Adipocyte (in vitro differentiated cells): ENCODE results near the gene HSPA1L.
"Not testable (repeated sequence)": the region's sequence is repeated elsewhere in the genome, so short reads cannot be mapped to it uniquely, and the experiment has no call there.

ENCODE experiments used
- DNase-seq: peaks from one replicate; pipeline ENCODE4 v3.0.0-alpha.2; 2015; ENCODE audit warnings: low read depth
- H3K27me3 ChIP-seq: replicated peaks from 2 replicates; pipeline ENCODE4 v1.7.0; 2013; ENCODE audit warnings: mild to moderate bottlenecking, low read length, moderate library complexity; ENCODE audit not compliant: control insufficient read depth, insufficient read depth
- H3K36me3 ChIP-seq: 2 replicates; pipeline ENCODE4 v1.7.0; 2013; ENCODE audit warnings: low read length, mild to moderate bottlenecking, moderate library complexity; ENCODE audit not compliant: control insufficient read depth, insufficient read depth, severe bottlenecking
- H3K4me1 ChIP-seq: 2 replicates; pipeline ENCODE4 v1.7.0; 2013; ENCODE audit warnings: mild to moderate bottlenecking, low read length, moderate library complexity; ENCODE audit not compliant: control insufficient read depth, insufficient read depth
- H3K4me3 ChIP-seq: 2 replicates; pipeline ENCODE4 v1.7.0; 2013; ENCODE audit warnings: mild to moderate bottlenecking, low read length, moderate library complexity
- H3K9ac ChIP-seq: 2 replicates; pipeline ENCODE4 v1.7.0; 2013; ENCODE audit warnings: mild to moderate bottlenecking, low read length, moderate library complexity
- H3K9me3 ChIP-seq: 2 replicates; pipeline ENCODE4 v1.7.0; 2013; ENCODE audit warnings: mild to moderate bottlenecking, low read length, moderate library complexity; ENCODE audit not compliant: control insufficient read depth

Gene HSPA1L

DNA sequence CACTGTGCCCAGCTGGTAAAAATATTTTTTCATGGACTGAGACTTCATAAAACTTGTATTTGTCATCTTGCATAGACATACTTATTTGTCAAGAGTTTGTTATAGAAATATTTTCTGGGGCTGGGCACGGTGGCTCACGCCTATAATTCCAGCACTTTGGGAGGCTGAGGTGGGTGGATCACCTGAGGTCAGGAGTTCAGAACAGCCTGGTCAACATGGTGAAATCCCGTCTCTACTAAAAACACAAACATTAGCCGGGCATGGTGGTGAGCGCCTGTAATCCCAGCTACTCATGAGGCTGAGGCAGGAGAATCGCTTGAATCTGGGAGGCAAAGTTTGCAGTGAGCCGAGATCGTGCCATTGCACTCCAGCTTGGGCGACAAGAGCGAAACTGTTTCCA is 6.5 kb downstream of the HSPA1L start:
- H3K4me3 ChIP-seq, result not testable (repeated sequence)

GRCh38 chr6:31806470-31807272 is 8.4 kb downstream of the HSPA1L start, which contains the start of gene LSM2:
LSM2 (minus strand) TSS chr6:31806966; CDS start chr6:31806757, 209 bp downstream.
- no peaks in the 10 kb centered on the region for H3K9me3 ChIP-seq
- H3K27me3 ChIP-seq, result no peaks in the 10 kb centered on the region
- DNase-seq, result peak; percentile 99

More for the DNA sequence above, 6.5 kb downstream of the HSPA1L start:
- H3K9me3 ChIP-seq, H3K36me3 ChIP-seq, H3K27me3 ChIP-seq, DNase-seq, H3K9ac ChIP-seq: not testable (repeated sequence)
- peaks cover 14% of the 10 kb centered on the region for H3K4me1 ChIP-seq

DNA sequence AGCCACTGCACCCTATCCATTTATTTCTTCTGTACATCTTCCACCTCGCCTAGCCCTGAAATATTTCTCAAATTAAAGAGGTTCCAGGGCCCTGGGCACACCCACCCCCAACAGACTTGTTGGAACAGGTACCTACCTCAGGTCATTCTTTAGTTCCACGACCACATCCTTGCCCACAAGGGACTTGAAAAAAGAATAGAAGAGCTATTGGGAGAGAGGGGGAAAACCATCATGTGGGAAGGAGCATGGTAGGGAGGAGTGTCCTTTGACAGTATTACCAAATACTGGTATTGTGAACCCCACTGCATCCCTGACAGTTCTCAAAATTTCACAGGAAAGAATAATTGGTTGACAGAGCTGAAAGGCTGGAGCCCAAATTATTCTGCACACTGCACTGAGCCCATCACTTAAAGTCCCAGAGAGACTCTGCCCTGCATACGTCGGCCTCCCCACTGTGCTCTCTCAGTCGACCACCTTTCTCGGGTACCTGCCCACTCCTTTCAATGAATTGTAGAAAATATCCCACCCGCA is 9.1 kb downstream of the HSPA1L start:
- peaks cover 9% of the 10 kb centered on the region for H3K4me1 ChIP-seq
- H3K27me3 ChIP-seq, result no peaks in the 10 kb centered on the region
- H3K9me3 ChIP-seq, result no peaks in the 10 kb centered on the region
- peaks cover 4% of the 10 kb centered on the region for H3K36me3 ChIP-seq
- H3K4me3 ChIP-seq, result peak overlapping the region; percentile 87
- DNase-seq, result no peak
- peak overlapping the region; percentile 93 for H3K9ac ChIP-seq

More at GRCh38 chr6:31806470-31807272, 8.4 kb downstream of the HSPA1L start, which contains the start of gene LSM2:
- Histone ChIP-seq H3K4me1 (peaks cover 9% of the 10 kb centered on the region), H3K36me3 (peaks cover 3% of the 10 kb centered on the region), H3K9ac (peak within 1 kb of the TSS; percentile 93), H3K4me3 (peak within 1 kb of the TSS; percentile 87)

DNA sequence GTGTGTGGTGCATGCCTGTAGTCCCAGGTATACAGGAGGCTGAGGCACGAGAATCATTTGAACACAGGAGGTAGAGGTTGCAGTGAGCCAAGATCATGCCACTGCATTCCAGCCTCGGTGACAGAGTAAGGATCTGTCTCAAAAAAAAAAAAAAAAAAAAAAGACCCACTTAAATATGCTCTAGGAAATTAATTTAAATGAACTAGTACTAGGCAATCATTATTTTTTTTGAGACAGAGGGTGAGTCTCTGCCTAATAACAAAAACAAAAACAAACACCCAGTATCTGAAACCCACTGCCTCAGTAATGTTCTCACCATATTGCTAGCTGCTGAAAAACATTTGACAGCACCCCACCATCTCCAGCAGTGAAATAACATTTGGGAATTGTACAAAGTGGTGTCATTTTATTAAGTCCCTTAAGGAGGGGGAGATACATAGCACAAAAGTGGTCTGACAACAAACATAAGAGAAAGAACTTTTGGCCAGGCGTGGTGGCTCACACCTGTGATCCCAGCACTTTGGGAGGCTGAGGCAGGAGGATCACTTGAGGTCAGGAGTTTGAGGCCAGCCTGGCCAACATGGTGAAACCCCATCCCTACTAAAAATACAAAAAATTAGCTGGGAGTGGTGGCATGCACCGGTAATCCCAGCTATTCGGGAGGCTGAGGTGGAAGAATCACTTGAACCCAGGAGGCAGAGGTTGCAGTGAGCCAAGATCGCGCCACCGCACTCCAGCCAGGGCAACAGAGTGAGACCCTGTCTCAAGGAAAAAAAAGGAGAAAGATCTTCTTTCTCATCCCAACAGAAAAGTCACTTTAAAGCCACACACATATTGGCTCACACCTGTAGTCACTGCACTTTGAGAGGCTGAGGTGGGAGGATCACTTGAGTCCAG is 13.8 kb downstream of the HSPA1L start:
- not testable (repeated sequence) for H3K9ac ChIP-seq, H3K4me3 ChIP-seq, DNase-seq, H3K27me3 ChIP-seq, H3K4me1 ChIP-seq, H3K9me3 ChIP-seq
- peaks cover 12% of the 10 kb centered on the region for H3K36me3 ChIP-seq

- Histone ChIP-seq H3K4me1 (no peaks in the 10 kb centered on the region), H3K9ac (no peak overlapping the region), H3K27me3 (no peaks in the 10 kb centered on the region), H3K4me3 (no peak overlapping the region), H3K36me3 (peaks cover 12% of the 10 kb centered on the region), H3K9me3 (no peaks in the 10 kb centered on the region)
- DNase-seq, result no peak
Observed at GRCh38 chr6:31799781-31800180, 15.3 kb downstream of the HSPA1L start.

- no peak for DNase-seq
- H3K4me3 ChIP-seq, result no peak overlapping the region
- H3K9me3 ChIP-seq, result no peaks in the 10 kb centered on the region
- H3K27me3 ChIP-seq, result no peaks in the 10 kb centered on the region
- peaks cover 3% of the 10 kb centered on the region for H3K4me1 ChIP-seq
- peaks cover 14% of the 10 kb centered on the region for H3K36me3 ChIP-seq
- no peak overlapping the region for H3K9ac ChIP-seq
Observed at GRCh38 chr6:31797588-31797987, 17.5 kb downstream of the HSPA1L start.

DNA sequence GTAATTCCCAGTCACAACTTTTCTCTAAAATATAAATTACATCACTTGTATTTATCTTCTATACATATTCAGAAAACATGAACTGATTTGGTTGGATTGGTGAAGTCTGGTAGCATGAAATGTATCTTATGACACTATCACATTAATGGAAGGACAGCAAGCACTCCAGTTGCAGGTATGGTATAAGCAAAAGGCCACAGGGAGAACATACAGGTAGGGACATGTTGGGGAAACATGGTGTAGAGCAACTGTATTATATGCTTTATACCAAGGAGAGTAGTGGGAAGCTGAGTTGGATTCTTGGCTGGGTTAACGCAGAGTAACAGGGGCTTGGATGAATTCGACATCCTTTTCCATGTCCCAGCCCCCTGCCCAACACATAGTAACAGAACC is 18.1 kb downstream of the HSPA1L start:
- H3K4me3 ChIP-seq, result no peak overlapping the region
- peaks cover 18% of the 10 kb centered on the region for H3K36me3 ChIP-seq
- H3K9me3 ChIP-seq, result no peaks in the 10 kb centered on the region
- DNase-seq, result no peak
- no peaks in the 10 kb centered on the region for H3K27me3 ChIP-seq
- no peak overlapping the region for H3K9ac ChIP-seq
- peaks cover 3% of the 10 kb centered on the region for H3K4me1 ChIP-seq

DNA sequence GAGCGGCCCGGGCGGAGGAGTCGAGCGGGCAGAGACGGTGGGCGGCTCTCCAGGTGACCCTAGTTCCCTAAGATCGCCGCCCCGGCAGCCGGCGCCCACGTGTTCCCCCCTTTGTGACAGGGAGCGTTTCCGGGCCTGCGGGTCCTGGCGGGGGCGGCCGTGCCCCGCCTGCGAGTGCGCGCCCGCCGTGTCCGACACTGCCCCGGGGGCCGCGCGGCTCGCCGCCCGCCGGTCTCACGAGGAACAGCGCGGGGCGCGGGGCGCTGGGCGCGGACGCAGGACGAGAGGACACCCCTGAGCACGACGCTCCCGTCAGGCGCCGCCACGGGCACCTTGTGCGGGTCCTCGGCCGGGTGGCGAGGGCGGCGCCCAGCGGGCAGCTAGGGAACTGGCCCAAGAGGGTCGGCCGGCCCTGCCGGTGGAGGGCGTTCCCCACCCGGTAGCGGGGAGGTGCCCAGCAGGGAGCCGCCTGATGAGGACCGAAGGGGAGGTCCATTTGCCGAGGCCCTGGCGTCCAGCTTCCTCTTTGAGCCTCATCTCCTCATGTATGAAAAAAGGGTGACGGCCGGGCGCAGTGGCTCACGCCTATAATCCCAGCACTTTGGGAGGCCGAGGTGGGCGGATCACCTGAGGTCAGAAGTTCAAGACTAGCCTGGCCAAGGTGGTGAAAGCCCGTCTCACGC is 19.3 kb downstream of the HSPA1L start, which contains the start of gene VARS1:
Gene VARS1 (minus strand): TSS at position 137 of the 683 bp plus-strand sequence. CDS start 535 bp downstream, outside the sequence.
- H3K4me3 ChIP-seq, result peak within 1 kb of the TSS; percentile 100
- peak; percentile 95 for DNase-seq
- H3K36me3 ChIP-seq, result peaks cover 24% of the 10 kb centered on the region

GRCh38 chr6:31794866-31795615 is 20.0 kb downstream of the HSPA1L start:
- peak overlapping the region; percentile 99 for H3K9ac ChIP-seq
- peaks cover 28% of the 10 kb centered on the region for H3K36me3 ChIP-seq
- H3K9me3 ChIP-seq, result no peaks in the 10 kb centered on the region
- peaks cover 3% of the 10 kb centered on the region for H3K4me1 ChIP-seq
- H3K4me3 ChIP-seq, result peak overlapping the region; percentile 100
- no peaks in the 10 kb centered on the region for H3K27me3 ChIP-seq
- DNase-seq, result no peak

More for the DNA sequence above, 19.3 kb downstream of the HSPA1L start, which contains the start of gene VARS1:
- no peaks in the 10 kb centered on the region for H3K9me3 ChIP-seq
- no peaks in the 10 kb centered on the region for H3K27me3 ChIP-seq
- peaks cover 3% of the 10 kb centered on the region for H3K4me1 ChIP-seq
- peak within 1 kb of the TSS; percentile 99 for H3K9ac ChIP-seq

DNA sequence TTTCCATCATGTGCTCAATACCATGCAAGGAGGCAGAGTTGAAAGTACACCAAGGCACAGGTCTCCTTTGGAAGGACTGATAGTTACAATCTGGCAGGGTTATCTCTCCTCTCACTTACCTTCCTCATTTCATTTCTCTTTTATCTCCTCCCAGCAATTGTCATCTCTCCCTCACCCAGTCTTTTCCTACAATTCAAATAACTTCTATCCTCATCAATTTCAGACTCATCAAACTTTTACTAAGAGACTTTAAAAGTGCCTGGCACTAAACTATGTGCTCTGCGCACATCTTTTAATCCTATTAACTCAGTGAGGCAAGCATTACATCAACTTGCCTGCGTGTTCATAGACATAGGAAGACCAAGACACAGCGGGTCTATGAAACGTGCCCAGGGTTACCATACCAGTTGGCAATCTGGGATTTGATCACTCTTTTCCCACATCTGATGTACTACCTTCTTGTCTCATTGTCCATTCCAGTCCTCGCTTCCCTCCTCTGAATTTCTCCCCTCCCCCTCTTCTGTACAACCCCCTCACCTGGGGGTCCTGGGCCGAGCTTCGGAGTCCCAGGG is 20.7 kb downstream of the HSPA1L start:
- H3K9ac ChIP-seq, result peak overlapping the region; percentile 99
- no peaks in the 10 kb centered on the region for H3K27me3 ChIP-seq
- no peaks in the 10 kb centered on the region for H3K9me3 ChIP-seq
- H3K36me3 ChIP-seq, result peaks cover 31% of the 10 kb centered on the region
- peak; percentile 65 for DNase-seq
- peaks cover 3% of the 10 kb centered on the region for H3K4me1 ChIP-seq
- H3K4me3 ChIP-seq, result peak overlapping the region; percentile 100
